H1 (cell line): ENCODE measurements around the gene APOL4. TPM values are rescaled to one million over a fixed set of nuclear protein-coding genes. Genes with fewer than 3 reads are reported as not detected.
A peak's percentile ranks its signal among the peaks of the same experiment; 100 is the strongest.

Source experiments
- CTCF ChIA-PET: fragments of 300-600 bp; sonication (Branson Sonifier 250); formaldehyde crosslinking; loops from one replicate; lab custom pipeline; 2021; ENCODE audit not compliant: partially characterized antibody; lab: Charles Lee
- POLR2A ChIA-PET: fragments of 300-600 bp; sonication (Branson Sonifier 250); formaldehyde crosslinking; loops from one replicate; lab custom pipeline; 2021; ENCODE audit warnings: inconsistent platforms; ENCODE audit not compliant: partially characterized antibody; lab: Charles Lee
- DNase-seq, 2 experiments: peaks; one replicate each; pipeline versions ENCODE4 v3.0.0 to v3.0.0-alpha.2; 2010 to 2022; ENCODE audit warnings: low spot score in 2 of 2, low read depth in 1 of 2, mixed read lengths in 1 of 2
- FAIRE-seq: peaks from 2 replicates; lab custom pipeline; 2011; peaks lifted over from hg19 to GRCh38; lab: Jason Lieb, UNC
- H2AFZ ChIP-seq: 2 replicates; pipeline ENCODE4 v1.8.1; 2012; ENCODE audit warnings: low read length, inconsistent platforms
- H2AK5ac ChIP-seq: 2 replicates; pipeline ENCODE4 v1.6.1; 2013; ENCODE audit warnings: low read depth, low read length
- H2BK120ac ChIP-seq: replicated peaks from 2 replicates; pipeline ENCODE3; 2013; ENCODE audit warnings: low read depth, low read length, inconsistent platforms
- H2BK12ac ChIP-seq: 2 replicates; pipeline ENCODE4 v1.6.1; 2013; ENCODE audit warnings: low read depth, low read length
- H2BK15ac ChIP-seq: 2 replicates; pipeline ENCODE4 v1.6.1; 2013; ENCODE audit warnings: low read length
- H2BK20ac ChIP-seq: 2 replicates; pipeline ENCODE4 v1.6.1; 2013; ENCODE audit warnings: low read length
- H2BK5ac ChIP-seq: 2 replicates; pipeline ENCODE4 v1.6.1; 2013; ENCODE audit warnings: low read depth, low read length
- H3K14ac ChIP-seq: 2 replicates; pipeline ENCODE4 v1.6.1; 2013; ENCODE audit warnings: inconsistent platforms; ENCODE audit not compliant: insufficient read length
- H3K18ac ChIP-seq: 2 replicates; pipeline ENCODE4 v1.6.1; 2013; ENCODE audit warnings: low read length; ENCODE audit errors: extremely low read depth
- H3K23ac ChIP-seq: 2 replicates; pipeline ENCODE4 v1.6.1; 2013; ENCODE audit warnings: inconsistent platforms; ENCODE audit not compliant: insufficient read length
- H3K23me2 ChIP-seq: 2 replicates; pipeline ENCODE4 v1.6.1; 2013; ENCODE audit warnings: low read depth, low read length
- H3K27ac ChIP-seq: 2 replicates; pipeline ENCODE4 v1.6.1; 2011; ENCODE audit warnings: low read depth, low read length, inconsistent platforms
- H3K27me3 ChIP-seq, 4 experiments: replicated peaks in 1 of 4; 1 replicate in 1 of 4; 2 replicates in 3 of 4; pipeline versions ENCODE4 v1.6.1 to v1.8.1; 2011 to 2013; ENCODE audit warnings: low read length in 3 of 4, mild to moderate bottlenecking in 3 of 4, inconsistent platforms in 2 of 4, mixed read lengths in 2 of 4, moderate library complexity in 1 of 4; ENCODE audit not compliant: control insufficient read depth in 3 of 4, insufficient read depth in 3 of 4; ENCODE audit errors: extremely low read depth in 1 of 4
- H3K36me3 ChIP-seq, 4 experiments: 2 replicates each; pipeline versions ENCODE4 v1.6.1 to v1.8.1; 2011 to 2013; ENCODE audit warnings: mild to moderate bottlenecking in 4 of 4, low read length in 3 of 4, moderate library complexity in 2 of 4, control low read depth in 1 of 4, inconsistent platforms in 1 of 4; ENCODE audit not compliant: insufficient read depth in 4 of 4, control insufficient read depth in 2 of 4
- H3K4ac ChIP-seq: replicated peaks from 2 replicates; pipeline ENCODE3; 2013; ENCODE audit warnings: low read length, low read depth, mixed read lengths, inconsistent platforms; ENCODE audit not compliant: insufficient read length
- H3K4me1 ChIP-seq, 4 experiments: replicated peaks in 1 of 4; 1 replicate in 1 of 4; 2 replicates in 3 of 4; pipeline versions ENCODE4 v1.6.1 to v1.8.1; 2011 to 2013; ENCODE audit warnings: low read length in 3 of 4, inconsistent platforms in 2 of 4, mixed read lengths in 1 of 4; ENCODE audit not compliant: insufficient read depth in 4 of 4, control insufficient read depth in 3 of 4
- H3K4me2 ChIP-seq, 2 experiments: 2 replicates each; pipeline versions ENCODE4 v1.6.1 to v1.8.1; 2011 to 2013; ENCODE audit warnings: low read depth in 2 of 2, low read length in 2 of 2, control low read depth in 1 of 2, inconsistent platforms in 1 of 2, mild to moderate bottlenecking in 1 of 2; ENCODE audit not compliant: insufficient read depth in 1 of 2
- H3K4me3 ChIP-seq, 4 experiments: fragments of 200-600, 300-600 bp in 1 of 4; sonication (generic), shearing (Covaris generic), sonication (Bioruptor Twin) in 1 of 4; 2 replicates each; pipeline versions ENCODE4 v1.5.1 to v1.8.1; 2011 to 2016; ENCODE audit warnings: low read length in 4 of 4, low read depth in 3 of 4, control low read depth in 2 of 4, inconsistent platforms in 2 of 4, mild to moderate bottlenecking in 2 of 4, mixed read lengths in 1 of 4, moderate library complexity in 1 of 4; ENCODE audit not compliant: insufficient read depth in 2 of 4; ENCODE audit errors: extremely low read depth in 1 of 4
- H3K56ac ChIP-seq: replicated peaks from 2 replicates; pipeline ENCODE3; 2013; ENCODE audit warnings: low read depth, mild to moderate bottlenecking, mixed read lengths, low read length, inconsistent platforms; ENCODE audit not compliant: insufficient read length
- H3K79me1 ChIP-seq: 2 replicates; pipeline ENCODE4 v1.6.1; 2013; ENCODE audit warnings: low read depth, low read length, control low read depth
- H3K79me2 ChIP-seq, 2 experiments: 2 replicates each; pipeline versions ENCODE4 v1.6.1 to v1.8.1; 2012 to 2013; ENCODE audit warnings: low read length in 2 of 2, mild to moderate bottlenecking in 2 of 2, inconsistent platforms in 1 of 2; ENCODE audit not compliant: insufficient read depth in 2 of 2, control insufficient read depth in 1 of 2
- H3K9ac ChIP-seq, 4 experiments: replicated peaks in 1 of 4; 1 replicate in 1 of 4; 2 replicates in 3 of 4; pipeline versions ENCODE4 v1.6.1 to v1.8.1; 2011 to 2013; ENCODE audit warnings: low read depth in 3 of 4, low read length in 3 of 4, control low read depth in 2 of 4, mild to moderate bottlenecking in 2 of 4, moderate library complexity in 2 of 4, inconsistent platforms in 1 of 4; ENCODE audit errors: extremely low read depth in 1 of 4
- H3K9me3 ChIP-seq, 2 experiments: 2 replicates each; pipeline versions ENCODE4 v1.6.1 to v1.8.1; 2012 to 2013; ENCODE audit warnings: mild to moderate bottlenecking in 2 of 2, moderate library complexity in 2 of 2, control low read depth in 1 of 2, inconsistent platforms in 1 of 2, low read depth in 1 of 2, low read length in 1 of 2, mixed read lengths in 1 of 2; ENCODE audit not compliant: insufficient read depth in 2 of 2
- H4K20me1 ChIP-seq, 2 experiments: replicated peaks in 1 of 2; 2 replicates each; pipeline versions ENCODE3 to v1.8.1; 2011 to 2013; ENCODE audit warnings: inconsistent platforms in 2 of 2, low read length in 2 of 2, mild to moderate bottlenecking in 1 of 2; ENCODE audit not compliant: insufficient read depth in 2 of 2, control insufficient read depth in 1 of 2
- H4K5ac ChIP-seq: 2 replicates; pipeline ENCODE4 v1.6.1; 2013; ENCODE audit warnings: low read length, low read depth, mixed read lengths, inconsistent platforms; ENCODE audit not compliant: insufficient read length
- H4K8ac ChIP-seq: 2 replicates; pipeline ENCODE4 v1.8.0; 2013; ENCODE audit warnings: mild to moderate bottlenecking, moderate library complexity, low read length, inconsistent platforms; ENCODE audit not compliant: insufficient read depth; ENCODE audit errors: extremely low read depth
- H4K91ac ChIP-seq: replicated peaks from 2 replicates; pipeline ENCODE3; 2013; ENCODE audit warnings: low read length, mixed read lengths, inconsistent platforms; ENCODE audit not compliant: insufficient read length
- BCL11A ChIP-seq, 2 experiments: IDR thresholded peaks; one replicate each; pipeline ENCODE4 v1.6.1; 2011; ENCODE audit warnings: low read depth in 2 of 2, low read length in 2 of 2, mild to moderate bottlenecking in 2 of 2
- KDM5A ChIP-seq: fragments of 200-600 bp; IDR thresholded peaks from 2 replicates; pipeline ENCODE4 v1.7.1; 2012; ENCODE audit warnings: mild to moderate bottlenecking, low read length, inconsistent platforms, mixed read lengths
- NANOG ChIP-seq: IDR thresholded peaks from 2 replicates; pipeline ENCODE4 v1.6.1; 2011; ENCODE audit warnings: low read length, low read depth, mild to moderate bottlenecking, inconsistent platforms; ENCODE audit not compliant: insufficient read depth, poor library complexity, severe bottlenecking
- PHF8 ChIP-seq: fragments of 200-600 bp; sonication (generic); conservative IDR thresholded peaks from 2 replicates; pipeline ENCODE4 v1.7.1; 2012; ENCODE audit warnings: low read depth, mild to moderate bottlenecking, inconsistent platforms, low read length, moderate library complexity
- POU5F1 ChIP-seq: IDR thresholded peaks from 2 replicates; pipeline ENCODE4 v1.6.1; 2011; ENCODE audit warnings: low read depth, mild to moderate bottlenecking, low read length, moderate library complexity
- RFX5 ChIP-seq: IDR thresholded peaks from 2 replicates; pipeline ENCODE4 v1.6.1; 2011; ENCODE audit warnings: low read depth, low read length, improper control_type of control experiment, borderline replicate concordance
- SIX5 ChIP-seq: IDR thresholded peaks from 2 replicates; pipeline ENCODE4 v1.6.1; 2011; ENCODE audit warnings: mild to moderate bottlenecking, low read depth, low read length
- SRF ChIP-seq: IDR thresholded peaks from 2 replicates; pipeline ENCODE4 v1.6.1; 2011; ENCODE audit warnings: mild to moderate bottlenecking, low read depth, low read length, moderate library complexity
- YY1 ChIP-seq: IDR thresholded peaks from 2 replicates; pipeline ENCODE4 v1.6.1; 2011; ENCODE audit warnings: low read depth, mild to moderate bottlenecking, low read length
- WGBS, 2 experiments: shearing (Covaris generic) in 1 of 2; methylation state at CpG; one replicate each; pipeline versions ENCODE4 v1.1.6 to v1.1.7; 2013 to 2015; ENCODE audit warnings: low lambda C conversion rate in 2 of 2, mixed read lengths in 2 of 2, inconsistent platforms in 1 of 2, low coverage in 1 of 2, missing lambda C conversion rate in 1 of 2; ENCODE audit not compliant: insufficient replicate concordance in 2 of 2, insufficient coverage in 1 of 2, insufficient read length in 1 of 2; ENCODE audit errors: extremely low coverage in 1 of 2, missing lambda C conversion rate in 1 of 2; 5-methylcytosine and 5-hydroxymethylcytosine counted together
- polyA plus RNA-seq, 7 experiments: library from polyadenylated mRNA; depleted of rRNA in 3 of 7; stranded (reverse) in 5 of 7; unstranded in 2 of 7; fragments of >200 nt in 5 of 7; fragments of 200-250 nt in 2 of 7; gene quantifications; 1 replicate in 5 of 7; 2 replicates in 1 of 7; 4 replicates in 1 of 7; pipeline versions ENCODE4 v1.2.1 to v1.2.3, GENCODE V29; 2011 to 2013; ENCODE audit warnings: missing spikeins in 2 of 7, mixed read lengths in 2 of 7
- total RNA-seq: library from RNA; stranded (reverse); fragmentation: NEBNext Ultra II Directional; extraction: Animal tissue kit (Norgen Biotek cat#: 25700); gene quantifications from 2 replicates; pipeline ENCODE4 v1.2.1, GENCODE V29; 2021

Gene APOL4
- total and polyA plus RNA-seq, 2 of the 8 experiments (the other 6 are each of a cell fraction or from before 2014, with no cell fraction given): 0.02 TPM; not detected in 1

GRCh38 chr22:36235585-36235984, 34.0 kb upstream of the APOL4 start:
- POLR2A ChIA-PET: interaction anchor here (1.6 kb wide), 1 partner anchor 10 kb away, joined by 3 read pairs; no protein-coding TSS in a partner anchor
- Histone ChIP-seq H3K79me1 (no peaks in the 10 kb centered on the region), H2BK5ac (no peak overlapping the region), H3K18ac (no peak overlapping the region), H3K23me2 (peaks cover 3% of the 10 kb centered on the region), H3K14ac (no peak overlapping the region), H3K4me1 (peaks cover 0 to 16% (median 9%) of the 10 kb centered on the region in 4 experiments; a peak in 6 of 7 replicates), H2AFZ (no peak overlapping the region), H3K79me2 (peaks cover 0 to 5% of the 10 kb centered on the region in 2 experiments; a peak in 1 of 4 replicates), H3K36me3 (peaks cover 0 to under 1% (median 0%) of the 10 kb centered on the region in 4 experiments; a peak in 1 of 8 replicates), H4K20me1 (no peaks in the 10 kb centered on the region), H4K5ac (no peak overlapping the region), H2BK12ac (no peak overlapping the region), H3K9ac (no peak overlapping the region), H4K91ac (no peak overlapping the region), H3K4me2 (no peak overlapping the region), H2BK15ac (no peak overlapping the region), H4K8ac (no peak overlapping the region), H3K23ac (no peak overlapping the region), H3K27me3 (no peaks in the 10 kb centered on the region), H3K4ac (no peak overlapping the region), H2AK5ac (no peak overlapping the region), H2BK120ac (no peak overlapping the region), H2BK20ac (no peak overlapping the region), H3K56ac (peak overlapping the region; percentile 64), H3K27ac (no peak overlapping the region), H3K9me3 (no peaks in the 10 kb centered on the region), H3K4me3 (no peak overlapping the region)
- DNase-seq (no peak), FAIRE-seq (no peak)
- 90% methylated on average over 3 of the region's 3 CpGs; no CpG with 5 or more reads in 1 of the 2 experiments for WGBS, 2 experiments
- CTCF ChIA-PET: interaction anchor here (0.8 to 4.0 kb wide), 7 partner anchors 10 to 50 kb away, joined by 3 to 20 read pairs (median 4); no protein-coding TSS in a partner anchor
- TF ChIP-seq POU5F1: no peak
- no peak for TF ChIP-seq SRF
- no peak for TF ChIP-seq NANOG
- TF ChIP-seq KDM5A: no peak
- no peak for TF ChIP-seq BCL11A (IDR thresholded peaks at IDR 0.05; ENCODE audit: low read depth in 2 of 2, low read length in 2 of 2)
- no peak for TF ChIP-seq SIX5
- no peak for TF ChIP-seq PHF8
- TF ChIP-seq YY1: no peak
- TF ChIP-seq RFX5: no peak
